ENCODE measurements around the gene DENND4C.

DNA sequence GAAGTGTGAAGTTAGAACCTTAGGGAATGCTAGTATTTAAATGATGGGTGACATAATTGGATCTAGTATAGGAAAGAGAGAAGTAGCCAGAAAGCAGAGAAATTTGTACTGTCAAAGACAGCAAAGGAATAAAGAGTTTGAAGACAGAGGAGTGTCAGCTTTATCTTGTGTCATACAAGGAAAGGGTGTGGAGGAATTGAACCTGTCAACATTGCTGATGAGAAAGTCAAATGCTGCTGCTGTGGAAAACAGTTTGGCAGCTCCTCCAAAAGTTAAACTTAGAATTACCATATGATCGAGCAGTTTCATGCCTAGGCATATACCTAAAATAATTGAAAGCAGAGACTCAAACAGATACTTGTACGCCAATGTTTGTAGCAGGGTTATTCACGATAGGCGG lies 63.7 kb downstream of the DENND4C start:
- TF ChIP-seq, protein P1, sequence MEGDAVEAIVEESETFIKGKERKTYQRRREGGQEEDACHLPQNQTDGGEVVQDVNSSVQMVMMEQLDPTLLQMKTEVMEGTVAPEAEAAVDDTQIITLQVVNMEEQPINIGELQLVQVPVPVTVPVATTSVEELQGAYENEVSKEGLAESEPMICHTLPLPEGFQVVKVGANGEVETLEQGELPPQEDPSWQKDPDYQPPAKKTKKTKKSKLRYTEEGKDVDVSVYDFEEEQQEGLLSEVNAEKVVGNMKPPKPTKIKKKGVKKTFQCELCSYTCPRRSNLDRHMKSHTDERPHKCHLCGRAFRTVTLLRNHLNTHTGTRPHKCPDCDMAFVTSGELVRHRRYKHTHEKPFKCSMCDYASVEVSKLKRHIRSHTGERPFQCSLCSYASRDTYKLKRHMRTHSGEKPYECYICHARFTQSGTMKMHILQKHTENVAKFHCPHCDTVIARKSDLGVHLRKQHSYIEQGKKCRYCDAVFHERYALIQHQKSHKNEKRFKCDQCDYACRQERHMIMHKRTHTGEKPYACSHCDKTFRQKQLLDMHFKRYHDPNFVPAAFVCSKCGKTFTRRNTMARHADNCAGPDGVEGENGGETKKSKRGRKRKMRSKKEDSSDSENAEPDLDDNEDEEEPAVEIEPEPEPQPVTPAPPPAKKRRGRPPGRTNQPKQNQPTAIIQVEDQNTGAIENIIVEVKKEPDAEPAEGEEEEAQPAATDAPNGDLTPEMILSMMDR (IDR thresholded peaks at IDR 0.05; ENCODE audit: insufficient read depth, low read length, poor library complexity, severe bottlenecking) = no peak
- no peak for TF ChIP-seq EZH2phosphoT487 (conservative IDR thresholded peaks at IDR 0.05; ENCODE audit: low read length)

Data from SU-DHL-6 (cell line).